ENCODE measurements around the gene VASP. TPM values are rescaled to one million over a fixed set of nuclear protein-coding genes. Genes with fewer than 3 reads are reported as not detected.
A peak's percentile ranks its signal among the peaks of the same experiment; 100 is the strongest.

Gene VASP
- total and polyA plus RNA-seq, 10 donors = 146 to 386 (median 199) TPM

GRCh38 chr19:45515807-45516401, 8.6 kb downstream of the VASP start:
- WGBS, 5 donors = 37 to 70% (median 42%) methylated on average over 8 to 9 of the region's 9 CpGs
- intact Hi-C loops (cut with DNase I; ENCODE audit: low total_unique reads) = no loop called here
- Histone ChIP-seq H3K27me3 (replicated peaks in 1 of 7) (no peaks in the 10 kb centered on the region), H3K27ac (peak overlapping the region; percentile 58 to 100 (median 88)), H3K9me3 (no peaks in the 10 kb centered on the region), H3K36me3 (peaks cover 0 to 91% (median 42%) of the 10 kb centered on the region in 6 donors), H3K4me3 (peak overlapping the region in 4 of 8 donors; percentile 4 to 99 (median 25)), H3K4me1 (peaks cover 41 to 86% (median 62%) of the 10 kb centered on the region in 6 donors)
- DNase-seq = no peak
- TF ChIP-seq POLR2AphosphoS5 (IDR thresholded peaks at IDR 0.05) (peak in 2 of 3 donors; percentile 25 to 58), POLR2A (IDR thresholded peaks at IDR 0.05) (no peak), CTCF (IDR thresholded peaks at IDR 0.05 in 8 of 11, conservative IDR thresholded peaks at IDR 0.05 in 3 of 11) (peak in 1 of 11 experiments; percentile 5)

- H3K27me3 ChIP-seq (replicated peaks in 1 of 7) = no peaks in the 10 kb centered on the region
- WGBS, 5 donors = 72 to 82% (median 77%) methylated on average over 7 of the region's 7 CpGs
- H3K9me3 ChIP-seq = no peaks in the 10 kb centered on the region
- DNase-seq = no peak
- H3K4me3 ChIP-seq = no peak overlapping the region
- H3K4me1 ChIP-seq = peaks cover 32 to 86% (median 50%) of the 10 kb centered on the region in 6 donors
- intact Hi-C loops (cut with DNase I; ENCODE audit: low total_unique reads) = no loop called here
- peaks cover 0 to 93% (median 55%) of the 10 kb centered on the region in 6 donors for H3K36me3 ChIP-seq
- peak overlapping the region in 2 of 8 donors; percentile 97 to 100 for H3K27ac ChIP-seq
- TF ChIP-seq POLR2A (IDR thresholded peaks at IDR 0.05) (no peak), CTCF (IDR thresholded peaks at IDR 0.05 in 8 of 11, conservative IDR thresholded peaks at IDR 0.05 in 3 of 11) (no peak), POLR2AphosphoS5 (IDR thresholded peaks at IDR 0.05) (no peak)
Observed at GRCh38 chr19:45517238-45517637, 10.0 kb downstream of the VASP start.

GRCh38 chr19:45517641-45518468, 10.6 kb downstream of the VASP start:
- Histone ChIP-seq H3K27me3 (replicated peaks in 1 of 7) (no peaks in the 10 kb centered on the region), H3K9me3 (no peaks in the 10 kb centered on the region), H3K4me3 (no peak overlapping the region), H3K4me1 (peaks cover 29 to 86% (median 47%) of the 10 kb centered on the region in 6 donors), H3K36me3 (peaks cover 0 to 93% (median 61%) of the 10 kb centered on the region in 6 donors), H3K27ac (peak overlapping the region in 1 of 8 donors; percentile 100)
- DNase-seq = no peak
- intact Hi-C loops (cut with DNase I; ENCODE audit: low total_unique reads) = no loop called here
- 88 to 95% (median 89%) methylated on average over 43 to 50 of the region's 50 CpGs for WGBS, 5 donors
- peak in 1 of 3 donors; percentile 56 for TF ChIP-seq POLR2AphosphoS5 (IDR thresholded peaks at IDR 0.05)
- no peak for TF ChIP-seq CTCF (IDR thresholded peaks at IDR 0.05 in 8 of 11, conservative IDR thresholded peaks at IDR 0.05 in 3 of 11)
- TF ChIP-seq POLR2A (IDR thresholded peaks at IDR 0.05) = no peak

GRCh38 chr19:45518469-45518826, 11.2 kb downstream of the VASP start:
- WGBS, 5 donors = 92 to 97% (median 95%) methylated on average over 7 of the region's 7 CpGs
- H3K4me3 ChIP-seq = no peak overlapping the region
- DNase-seq = no peak
- no peaks in the 10 kb centered on the region for H3K27me3 ChIP-seq (replicated peaks in 1 of 7)
- peaks cover 24 to 86% (median 45%) of the 10 kb centered on the region in 6 donors for H3K4me1 ChIP-seq
- no peaks in the 10 kb centered on the region for H3K9me3 ChIP-seq
- TF ChIP-seq CTCF (IDR thresholded peaks at IDR 0.05 in 8 of 11, conservative IDR thresholded peaks at IDR 0.05 in 3 of 11) (no peak), POLR2AphosphoS5 (IDR thresholded peaks at IDR 0.05) (peak in 1 of 3 donors; percentile 18), POLR2A (IDR thresholded peaks at IDR 0.05) (no peak)
- H3K27ac ChIP-seq = no peak overlapping the region
- intact Hi-C loops (cut with DNase I; ENCODE audit: low total_unique reads) = no loop called here
- peaks cover 0 to 96% (median 66%) of the 10 kb centered on the region in 6 donors for H3K36me3 ChIP-seq

Measured in spleen (tissue), 11 donors.